GM19043 (cell line): ENCODE data around the gene TRIM38.
"Not testable (repeated sequence)": the region's sequence is repeated elsewhere in the genome, so short reads cannot be mapped to it uniquely, and the experiment has no call there.

ENCODE experiments used
- ATAC-seq: cut with Tn5 transposase; IDR thresholded peaks from one replicate; pipeline ENCODE4 v1.9.1; 2021; ENCODE audit warnings: low read depth; ENCODE audit not compliant: unreplicated experiment

TRIM38 gene

DNA sequence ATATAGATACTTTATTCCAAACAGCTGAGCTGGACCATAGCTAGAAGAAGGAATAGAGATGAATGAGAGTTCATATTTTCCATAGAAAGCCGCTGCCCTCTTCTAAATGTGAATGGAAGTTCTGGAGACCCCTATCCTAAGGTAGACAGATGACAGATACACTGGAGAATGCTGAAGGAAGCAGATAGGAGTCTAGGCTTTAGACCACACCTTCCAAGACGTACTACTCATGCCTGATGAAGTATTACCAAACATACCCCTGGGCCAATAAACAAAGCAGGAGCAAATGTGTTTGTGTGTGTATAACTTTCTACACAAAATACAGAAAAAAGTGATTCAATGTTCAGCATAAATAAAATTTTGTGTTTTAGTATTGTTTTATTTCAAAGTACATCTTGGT is 23.0 kb upstream of the TRIM38 start:
- ATAC-seq, result no peak

GRCh38 chr6:25942561-25943147 is 19.9 kb upstream of the TRIM38 start:
- ATAC-seq, result no peak

DNA sequence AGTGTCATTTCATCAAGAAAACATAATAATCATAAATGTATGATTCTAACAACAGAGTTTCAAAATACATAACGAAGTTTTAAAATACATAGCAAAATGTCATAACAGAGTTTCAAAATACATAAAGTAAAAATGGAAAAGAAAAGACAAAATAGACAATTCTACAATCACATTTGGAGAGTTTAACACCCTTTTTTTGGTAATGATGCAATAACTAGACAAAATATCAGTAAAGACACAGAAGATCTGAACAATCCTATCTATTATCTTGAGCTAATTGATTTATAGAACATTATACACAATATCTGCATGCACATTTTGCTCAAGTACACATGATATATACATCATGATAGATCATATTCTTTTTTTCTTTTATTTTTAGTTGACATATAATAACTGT is 18.7 kb upstream of the TRIM38 start:
- no peak for ATAC-seq

DNA sequence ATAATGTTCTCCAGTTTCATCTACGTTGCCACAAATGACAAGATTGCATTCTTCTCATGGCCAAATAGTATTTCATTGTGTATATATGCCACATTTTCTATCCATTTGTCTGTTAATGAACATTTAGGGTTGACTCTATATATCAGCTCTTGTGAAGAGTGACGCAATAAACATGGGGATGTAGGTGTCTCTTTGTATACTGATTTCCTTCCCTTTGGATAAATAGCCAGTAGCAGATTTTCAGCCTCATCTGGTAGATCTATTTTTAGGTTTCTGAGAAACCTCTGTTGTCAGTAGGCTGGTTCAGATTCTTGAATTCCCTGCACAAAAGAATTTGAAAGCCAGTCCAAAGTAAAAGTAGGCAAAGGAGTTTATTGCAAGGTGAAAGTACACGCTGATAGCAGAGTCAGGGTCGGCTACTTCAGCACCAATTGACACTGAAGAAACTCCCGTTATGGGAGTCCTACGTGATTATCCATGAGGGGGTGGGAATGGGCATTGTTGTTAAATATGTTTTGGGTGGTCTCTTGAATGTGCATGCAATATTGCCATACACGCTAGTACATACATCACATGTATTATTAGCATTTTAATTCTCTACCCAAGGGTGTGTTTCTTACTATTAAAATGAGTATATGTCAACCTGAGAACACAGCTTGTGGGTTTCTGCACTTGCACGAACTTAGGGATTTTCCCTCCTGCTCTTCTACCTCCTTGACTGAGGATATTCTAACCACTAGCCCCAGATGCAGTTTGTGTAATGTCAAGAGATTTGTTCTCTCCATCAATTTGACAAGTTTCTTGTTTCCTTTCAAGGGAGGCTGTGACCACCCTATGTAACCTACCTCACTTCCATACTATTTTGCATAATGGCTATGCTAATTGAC is 17.7 kb upstream of the TRIM38 start:
- peak; percentile 84 for ATAC-seq

DNA sequence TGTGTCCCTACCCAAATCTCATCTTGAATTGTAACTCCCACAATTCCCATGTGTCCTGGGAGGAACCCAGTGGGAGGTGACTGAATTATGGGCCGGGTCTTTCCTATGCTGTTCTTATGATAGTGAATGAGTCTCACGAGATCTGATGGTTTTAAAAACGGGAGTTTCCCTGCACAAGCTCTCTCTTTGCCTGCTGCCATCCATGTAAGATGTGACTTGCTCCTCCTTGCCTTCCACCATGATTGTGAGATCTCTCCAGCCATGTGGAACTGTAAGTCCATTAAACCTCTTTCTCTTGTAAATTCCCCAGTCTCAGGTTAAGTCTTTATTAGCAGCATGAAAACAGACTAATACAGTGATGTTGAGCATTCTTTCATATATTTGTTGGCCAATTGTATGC is 16.9 kb upstream of the TRIM38 start:
- not testable (repeated sequence) for ATAC-seq

- ATAC-seq, result no peak
Observed at GRCh38 chr6:25946631-25947030, 16.0 kb upstream of the TRIM38 start.

DNA sequence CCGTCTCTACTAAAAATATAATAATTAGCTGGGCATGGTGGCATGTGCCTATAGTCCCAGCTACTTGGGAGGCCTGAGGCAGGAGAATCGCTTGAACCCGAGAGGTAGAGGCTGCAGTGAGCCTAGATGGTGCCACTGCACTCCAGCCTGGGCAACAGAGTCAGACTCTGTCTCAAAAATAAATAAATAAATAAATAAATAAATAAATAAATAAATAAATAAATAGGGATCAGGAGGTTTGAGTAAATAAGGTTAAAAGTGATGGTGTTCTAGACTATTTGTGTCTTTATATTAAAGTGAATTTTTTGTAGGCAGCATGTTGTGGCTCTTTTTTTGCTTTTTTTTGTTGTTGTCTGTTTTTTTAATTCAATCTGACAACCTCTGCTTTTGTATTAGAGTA is 15.1 kb upstream of the TRIM38 start:
- ATAC-seq, result not testable (repeated sequence)

DNA sequence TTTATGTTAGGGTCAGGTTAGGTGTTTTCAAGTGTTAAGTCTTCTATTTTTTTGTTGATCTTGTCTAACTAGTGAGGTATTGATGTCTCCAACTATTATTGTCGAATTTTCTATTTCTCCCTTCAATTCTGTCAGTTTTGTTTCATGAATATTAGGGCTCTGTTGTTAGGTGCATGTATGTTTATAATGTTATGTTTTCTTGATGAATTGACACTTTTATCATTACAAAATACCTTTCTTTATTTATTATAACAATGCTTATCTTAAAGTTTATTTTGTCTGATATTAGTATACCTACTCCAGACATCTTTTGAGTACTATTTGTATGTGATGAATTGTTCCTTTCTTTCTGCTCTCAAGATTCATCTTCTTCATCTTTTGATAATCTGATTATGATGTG is 12.9 kb upstream of the TRIM38 start:
- no peak for ATAC-seq

DNA sequence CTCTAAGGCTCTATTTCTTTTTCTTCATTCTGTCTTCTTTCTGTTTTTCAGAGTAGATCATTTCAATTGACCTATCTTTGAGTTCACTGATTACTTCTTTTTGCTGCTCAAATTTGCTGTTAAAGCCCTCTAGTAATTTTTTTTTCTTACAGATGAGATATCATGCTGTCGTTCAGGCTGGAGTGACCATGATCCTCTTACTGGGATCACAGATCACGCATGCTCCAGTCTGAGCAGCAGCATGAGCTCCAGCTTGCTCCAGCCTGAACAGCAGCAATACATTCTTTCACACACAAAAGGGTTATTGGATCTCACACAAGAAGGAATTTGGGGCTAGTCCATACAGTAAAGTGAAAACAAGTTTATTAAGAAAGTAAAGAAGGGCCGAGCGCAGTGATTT is 12.3 kb upstream of the TRIM38 start:
- no peak for ATAC-seq

DNA sequence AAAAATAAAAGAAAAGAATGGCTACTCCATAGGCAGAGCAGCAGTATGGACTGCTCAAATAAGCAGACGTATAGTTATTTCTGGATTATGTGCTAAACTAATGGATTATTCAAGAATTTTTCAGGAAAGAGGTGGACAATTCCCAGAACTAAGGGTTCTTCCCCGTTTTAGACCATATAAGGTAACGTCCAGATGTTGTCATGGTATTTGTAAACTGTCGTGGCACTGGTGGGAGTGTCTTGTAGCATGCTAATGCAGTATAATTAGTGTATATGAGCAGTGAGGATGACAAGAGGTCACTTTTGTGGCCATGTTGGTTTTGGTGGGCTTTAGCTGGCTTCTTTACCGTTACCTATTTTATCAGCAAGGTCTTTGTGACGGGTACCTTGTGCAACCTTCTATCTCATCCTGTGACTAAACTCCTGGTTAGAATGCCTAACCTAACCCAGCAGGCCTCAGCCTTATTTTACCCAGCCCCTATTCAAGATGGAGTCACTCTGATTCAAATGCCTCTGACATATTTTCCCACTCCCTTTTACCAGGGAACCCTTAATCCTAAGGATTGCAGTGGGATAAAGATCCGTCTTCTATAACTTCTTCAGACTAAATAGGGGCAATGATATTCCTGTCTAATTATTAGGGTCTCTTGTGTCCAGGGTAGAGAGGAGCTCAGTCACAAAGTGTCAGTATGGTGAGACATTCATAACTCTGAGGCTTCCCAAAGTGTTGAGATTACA is 11.1 kb upstream of the TRIM38 start:
- no peak for ATAC-seq

DNA sequence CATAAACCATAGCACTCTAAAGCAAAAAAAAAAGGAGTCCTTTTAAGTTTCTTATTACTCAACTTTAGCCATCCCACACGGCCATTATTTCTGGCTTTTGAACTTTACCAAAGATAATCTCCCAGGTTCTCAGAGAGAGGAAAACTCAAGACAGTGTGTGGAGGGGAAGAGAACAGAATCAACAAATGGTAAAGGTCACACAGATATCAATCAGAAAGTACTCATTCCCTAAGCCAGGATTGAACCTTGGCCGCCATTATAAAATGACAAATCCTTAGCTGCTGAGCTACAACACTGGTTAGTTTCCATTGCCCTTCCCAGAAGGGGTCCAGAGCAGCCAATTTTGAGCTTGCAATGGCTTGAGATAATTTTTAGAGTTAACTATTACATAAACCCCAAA is 10.1 kb upstream of the TRIM38 start:
- no peak for ATAC-seq

GRCh38 chr6:25953733-25954132 is 8.9 kb upstream of the TRIM38 start:
- no peak for ATAC-seq

DNA sequence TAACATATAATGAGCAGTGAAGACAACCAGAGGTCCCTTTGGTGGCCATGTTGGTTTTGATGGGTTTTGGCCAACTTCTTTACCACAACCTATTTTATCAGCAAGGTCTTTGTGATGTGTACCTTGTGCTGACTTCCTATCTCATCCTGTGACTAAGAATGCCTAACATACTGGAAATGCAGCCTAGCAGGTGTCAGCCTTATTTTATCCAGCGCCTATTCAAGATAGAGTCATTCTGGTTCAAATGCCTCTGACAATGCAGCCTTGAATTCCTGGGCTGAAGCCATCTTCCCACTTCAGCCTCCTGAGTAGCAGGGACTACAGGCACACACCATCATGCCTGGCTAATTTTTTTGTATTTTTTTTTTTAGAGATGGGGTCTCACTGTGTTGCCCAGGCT is 7.8 kb upstream of the TRIM38 start:
- ATAC-seq, result no peak

DNA sequence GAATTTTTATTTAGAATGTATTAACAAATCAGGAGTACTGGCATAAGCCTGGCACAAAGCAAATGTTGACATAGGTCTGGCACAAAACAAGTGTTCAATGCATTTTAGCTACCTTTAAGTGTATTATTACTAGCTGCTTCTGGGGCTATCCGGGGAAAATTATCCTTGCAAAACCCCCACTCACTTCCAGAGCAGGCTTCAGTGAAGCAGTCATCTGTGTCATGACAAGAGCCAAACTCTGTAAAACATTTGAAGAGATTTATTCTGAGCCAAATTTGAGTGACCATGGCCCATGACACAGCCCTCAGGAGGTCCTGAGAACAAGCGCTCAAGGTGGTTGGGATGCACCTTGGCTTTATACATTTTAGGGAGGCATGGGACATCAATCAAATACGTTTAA is 6.4 kb upstream of the TRIM38 start:
- ATAC-seq, result no peak

- no peak for ATAC-seq
Observed at GRCh38 chr6:25958700-25959162, 3.9 kb upstream of the TRIM38 start.

GRCh38 chr6:25959890-25960536 is 2.6 kb upstream of the TRIM38 start:
- no peak for ATAC-seq

DNA sequence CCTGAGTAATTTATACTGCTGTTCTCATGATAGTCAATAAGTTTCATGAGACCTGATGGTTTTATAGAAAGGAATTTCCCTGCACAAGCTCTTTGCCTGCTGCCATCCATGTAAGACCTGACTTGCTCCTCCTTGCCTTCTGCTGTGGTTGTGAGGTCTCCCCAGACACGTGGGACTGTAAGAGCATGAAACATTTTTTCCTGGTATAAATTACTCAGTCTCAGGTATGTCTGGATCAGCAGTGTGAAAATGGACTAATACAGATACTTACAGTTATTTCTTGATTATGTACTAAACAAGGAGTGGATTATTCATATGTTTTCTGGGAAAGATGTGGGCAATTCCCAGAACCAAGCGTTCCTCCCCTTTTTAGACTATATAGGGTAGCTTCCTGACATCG is 1.9 kb upstream of the TRIM38 start:
- no peak for ATAC-seq

DNA sequence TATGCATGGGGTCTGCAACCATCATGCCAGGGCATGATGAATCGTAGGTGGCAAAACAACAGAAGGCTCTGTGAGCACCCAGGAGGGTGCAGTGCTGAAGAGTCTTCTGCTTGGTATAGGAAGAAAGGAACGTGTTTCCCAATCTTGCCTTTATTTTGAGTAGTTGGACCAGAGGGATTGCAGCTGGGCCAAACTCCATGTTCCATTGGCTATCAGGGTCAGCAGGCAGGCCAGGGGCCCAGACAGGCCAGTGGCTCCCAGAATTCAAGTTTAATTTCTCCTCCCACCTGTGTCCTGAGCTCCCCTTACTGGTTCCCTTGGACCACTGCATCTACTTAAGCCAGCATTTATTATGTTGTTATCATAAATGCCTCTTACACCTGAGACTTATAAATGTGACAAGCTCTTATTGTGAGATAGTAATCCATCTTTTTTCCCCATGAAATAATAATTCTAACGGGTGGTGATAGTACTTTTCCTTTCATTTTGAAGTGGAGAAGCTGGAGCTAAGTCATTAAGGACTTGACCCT is 918 bp upstream of the TRIM38 start:
- ATAC-seq, result no peak

DNA sequence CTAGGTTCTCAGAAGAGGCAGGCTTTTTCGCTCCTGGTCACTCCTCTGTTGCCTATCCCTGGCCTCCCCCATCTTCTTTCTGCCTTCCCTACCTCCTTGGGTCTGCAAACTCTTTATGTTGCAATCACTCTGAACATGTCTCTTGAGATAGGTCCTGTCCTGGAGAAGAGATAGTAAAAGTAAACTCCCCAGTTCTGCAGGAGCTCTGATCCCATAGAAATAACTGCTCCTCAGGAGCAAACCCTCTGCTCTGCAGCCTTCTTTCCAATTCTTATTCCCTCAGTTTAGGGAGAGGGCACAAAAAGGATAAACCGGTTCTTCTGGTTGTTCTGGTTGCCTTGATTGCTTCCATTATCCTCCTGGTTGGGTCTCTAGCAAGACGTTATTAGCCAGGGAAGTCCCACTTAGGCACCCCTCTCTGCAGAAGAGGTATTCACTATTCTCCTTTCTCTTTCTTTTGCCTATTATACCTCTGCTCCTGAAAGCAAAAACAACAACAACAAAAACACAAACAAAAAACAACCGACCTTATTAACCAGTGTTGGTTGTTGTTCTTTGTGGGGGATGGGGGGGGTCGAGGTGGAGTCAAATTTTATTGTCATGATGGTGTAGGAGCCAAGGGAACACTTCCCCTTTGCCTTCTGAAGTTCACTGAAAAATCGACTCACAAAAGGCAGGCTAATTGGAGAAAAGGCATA is 973 bp downstream of the TRIM38 start:
- ATAC-seq, result no peak

DNA sequence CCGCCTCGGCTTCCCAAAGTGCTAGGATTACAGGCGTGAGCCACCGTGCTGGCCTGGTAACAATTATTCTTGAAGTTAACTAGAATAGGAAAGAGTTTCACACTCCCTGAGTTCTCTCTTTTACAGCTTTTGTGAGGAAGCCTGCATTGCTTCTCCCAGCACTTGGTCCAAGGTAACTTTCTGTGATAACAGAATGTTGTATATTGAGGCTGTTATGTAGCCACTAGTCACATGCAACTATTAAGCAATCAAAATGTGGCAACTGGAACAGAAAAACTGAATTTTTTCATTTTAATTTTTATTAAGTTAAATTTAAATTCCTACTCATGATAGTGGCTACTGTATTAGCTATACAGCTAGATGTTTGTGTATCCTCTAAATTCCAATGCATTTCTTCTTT is 2.5 kb downstream of the TRIM38 start:
- ATAC-seq, result no peak
